Cardiac muscle cell (in vitro differentiated cells and primary cell): ENCODE data around the gene STPG1. TPM values are rescaled to one million over a fixed set of nuclear protein-coding genes. Genes with fewer than 3 reads are reported as not detected.

Source experiments
- DNase-seq, 2 donors: peaks; one replicate each; pipeline versions ENCODE4 v3.0.0 to v3.0.0-alpha.2; 2010 to 2017; ENCODE audit warnings: low read depth in 1 of 2, low spot score in 1 of 2
- H3K27ac ChIP-seq: fragments of 200-600 bp; sonication (generic); 2 replicates; pipeline ENCODE4 v1.5.1; 2016
- H3K27me3 ChIP-seq: fragments of 200-600 bp; sonication (generic); 2 replicates; pipeline ENCODE4 v1.6.0; 2016; ENCODE audit warnings: control low read depth
- H3K36me3 ChIP-seq: fragments of 200-600 bp; sonication (generic); 2 replicates; pipeline ENCODE4 v1.5.1; 2016; ENCODE audit warnings: control low read depth
- H3K4me1 ChIP-seq: fragments of 200-600 bp; sonication (generic); 2 replicates; pipeline ENCODE4 v1.8.1; 2017; ENCODE audit warnings: low read depth, mild to moderate bottlenecking, mixed run types
- H3K4me3 ChIP-seq: fragments of 200-600 bp; sonication (generic); 2 replicates; pipeline ENCODE4 v1.5.1; 2016; ENCODE audit warnings: mild to moderate bottlenecking
- H3K9me3 ChIP-seq: fragments of 200-600 bp; sonication (generic); 2 replicates; pipeline ENCODE4 v1.5.1; 2017; ENCODE audit warnings: low read depth, mild to moderate bottlenecking, control low read depth
- CTCF ChIP-seq: IDR thresholded peaks from 2 replicates; pipeline ENCODE4 v1.5.1; 2012; ENCODE audit warnings: low read depth, mild to moderate bottlenecking, low read length
- polyA plus RNA-seq: library from polyadenylated mRNA; unstranded; fragments of >200 nt; fragmentation: Nextera tagmentation; extraction: Ambion mirVana; gene quantifications from 2 replicates; pipeline ENCODE4 v1.2.1, GENCODE V29; 2016
- total RNA-seq: library from RNA; depleted of rRNA; stranded (reverse); fragments of >200 nt; gene quantifications from 2 replicates; pipeline ENCODE4 v1.2.3, GENCODE V29; 2016

The STPG1 gene
- total and polyA plus RNA-seq, 2 experiments from 2014 or later: 9.9 to 10.7 TPM

GRCh38 chr1:24351918-24352627 is 61.5 kb downstream of the STPG1 start:
- TF ChIP-seq CTCF: no peak
- H3K4me1 ChIP-seq: peaks cover 7% of the 10 kb centered on the region
- H3K4me3 ChIP-seq: no peak overlapping the region
- H3K36me3 ChIP-seq: no peaks in the 10 kb centered on the region
- no peak for DNase-seq
- no peaks in the 10 kb centered on the region for H3K9me3 ChIP-seq
- no peak overlapping the region for H3K27ac ChIP-seq
- H3K27me3 ChIP-seq: no peaks in the 10 kb centered on the region

- no peak for DNase-seq
- peaks cover 7% of the 10 kb centered on the region for H3K4me1 ChIP-seq
- no peak overlapping the region for H3K27ac ChIP-seq
- no peaks in the 10 kb centered on the region for H3K27me3 ChIP-seq
- no peak overlapping the region for H3K4me3 ChIP-seq
- TF ChIP-seq CTCF: no peak
- H3K36me3 ChIP-seq: no peaks in the 10 kb centered on the region
- H3K9me3 ChIP-seq: no peaks in the 10 kb centered on the region
Measured at GRCh38 chr1:24351247-24351646, 62.3 kb downstream of the STPG1 start.

GRCh38 chr1:24349891-24350290 is 63.7 kb downstream of the STPG1 start:
- H3K4me1 ChIP-seq: peaks cover 7% of the 10 kb centered on the region
- no peak overlapping the region for H3K27ac ChIP-seq
- no peaks in the 10 kb centered on the region for H3K27me3 ChIP-seq
- no peak overlapping the region for H3K4me3 ChIP-seq
- H3K9me3 ChIP-seq: no peaks in the 10 kb centered on the region
- TF ChIP-seq CTCF: no peak
- DNase-seq: no peak
- H3K36me3 ChIP-seq: no peaks in the 10 kb centered on the region

GRCh38 chr1:24348196-24348595 is 65.4 kb downstream of the STPG1 start:
- no peak for DNase-seq
- H3K4me1 ChIP-seq: peaks cover 7% of the 10 kb centered on the region
- TF ChIP-seq CTCF: no peak
- no peaks in the 10 kb centered on the region for H3K36me3 ChIP-seq
- H3K27me3 ChIP-seq: no peaks in the 10 kb centered on the region
- H3K9me3 ChIP-seq: no peaks in the 10 kb centered on the region
- H3K27ac ChIP-seq: no peak overlapping the region
- H3K4me3 ChIP-seq: no peak overlapping the region

- Histone ChIP-seq H3K27me3 (no peaks in the 10 kb centered on the region), H3K36me3 (no peaks in the 10 kb centered on the region), H3K9me3 (no peaks in the 10 kb centered on the region), H3K4me3 (no peak overlapping the region), H3K27ac (no peak overlapping the region), H3K4me1 (peaks cover 5% of the 10 kb centered on the region)
- no peak for TF ChIP-seq CTCF
- DNase-seq: no peak
Measured at GRCh38 chr1:24347159-24347934, 66.2 kb downstream of the STPG1 start.
